ENCODE results near the gene CAMSAP2.

CAMSAP2 gene

GRCh38 chr1:200856716-200857357 is 118.1 kb downstream of the CAMSAP2 start:
- DNase-seq, result no peak

- no peak for DNase-seq
Observed at GRCh38 chr1:200857804-200858203, 119.1 kb downstream of the CAMSAP2 start.

- no peak for DNase-seq
Observed at GRCh38 chr1:200861937-200862647, 123.4 kb downstream of the CAMSAP2 start.

- no peak for DNase-seq
Observed at GRCh38 chr1:200862713-200863415, 124.2 kb downstream of the CAMSAP2 start.

- no peak for DNase-seq
Observed at GRCh38 chr1:200866116-200866515, 127.4 kb downstream of the CAMSAP2 start.

- DNase-seq, result peak in 1 of 2 donors; percentile 49
Observed at GRCh38 chr1:200866521-200866920, 127.8 kb downstream of the CAMSAP2 start.

GRCh38 chr1:200867018-200867811 is 128.5 kb downstream of the CAMSAP2 start:
- DNase-seq, result no peak

- DNase-seq, result no peak
Observed at GRCh38 chr1:200869376-200869752, 130.7 kb downstream of the CAMSAP2 start.

- DNase-seq, result no peak
Observed at GRCh38 chr1:200869753-200870391, 131.2 kb downstream of the CAMSAP2 start.

- no peak for DNase-seq
Observed at GRCh38 chr1:200872446-200873115, 133.9 kb downstream of the CAMSAP2 start, which contains the start of gene GPR25. TSS of gene GPR25 (plus strand) at chr1:200872981. CDS start at chr1:200873038, 57 bp downstream.

GRCh38 chr1:200873116-200873670 is 134.5 kb downstream of the CAMSAP2 start:
- no peak for DNase-seq

GRCh38 chr1:200873671-200874397 is 135.1 kb downstream of the CAMSAP2 start:
- no peak for DNase-seq

- DNase-seq, result no peak
Observed at GRCh38 chr1:200874694-200875093, 136.0 kb downstream of the CAMSAP2 start.

- no peak for DNase-seq
Observed at GRCh38 chr1:200875416-200875815, 136.7 kb downstream of the CAMSAP2 start.

GRCh38 chr1:200877010-200877409 is 138.3 kb downstream of the CAMSAP2 start:
- no peak for DNase-seq

GRCh38 chr1:200877839-200878551 is 139.3 kb downstream of the CAMSAP2 start:
- peak; percentile 41 to 44 for DNase-seq

GRCh38 chr1:200880212-200880611 is 141.5 kb downstream of the CAMSAP2 start:
- DNase-seq, result no peak

GRCh38 chr1:200883118-200883517 is 144.4 kb downstream of the CAMSAP2 start:
- DNase-seq, result no peak

- no peak for DNase-seq
Observed at GRCh38 chr1:200885623-200886402, 147.1 kb downstream of the CAMSAP2 start.

Measured in stimulated activated CD4-positive, alpha-beta T cell treated with anti-CD3 and anti-CD28 coated beads, Interleukin-2, amount 100 ng/mL, for 48 hours (primary cell).